ENCODE measurements around the gene SPANXD. TPM values are rescaled to one million over a fixed set of nuclear protein-coding genes. Genes with fewer than 3 reads are reported as not detected.

SPANXD gene
- not detected in 2 replicates for total RNA-seq

GRCh38 chrX:141698639-141699038 lies at the start of gene SPANXD:
SPANXD (minus strand) TSS chrX:141698739; CDS start chrX:141698405, 334 bp downstream.

Other genes with a start within 250 kb of the SPANXD start
- gene SPANXA1, start 114.0 kb downstream of the SPANXD start, total RNA-seq, result not detected in 2 replicates
- gene SPANXA2, start 109.0 kb downstream of the SPANXD start, total RNA-seq, result not detected in 2 replicates
- gene MAGEC3, start 139.6 kb upstream of the SPANXD start, total RNA-seq, result not detected in 2 replicates
- gene MAGEC1, start 205.2 kb upstream of the SPANXD start, total RNA-seq, result not detected in 2 replicates